Neuronal stem cell (in vitro differentiated cells): ENCODE results near the gene MZT2A.
"Not testable (repeated sequence)": the region's sequence is repeated elsewhere in the genome, so short reads cannot be mapped to it uniquely, and the experiment has no call there.

Source experiments
- DNase-seq: peaks from one replicate; pipeline ENCODE4 v3.0.0-alpha.2; 2013; ENCODE audit warnings: low spot score
- H2AFZ ChIP-seq: one replicate; pipeline ENCODE4 v1.6.1; 2013; ENCODE audit warnings: mild to moderate bottlenecking, low read length, inconsistent platforms
- H2AK5ac ChIP-seq: 2 replicates; pipeline ENCODE4 v1.6.1; 2013; ENCODE audit warnings: low read depth, mild to moderate bottlenecking, inconsistent platforms, low read length, moderate library complexity, mixed read lengths
- H2BK120ac ChIP-seq: 2 replicates; pipeline ENCODE4 v1.6.1; 2013; ENCODE audit warnings: low read depth, mild to moderate bottlenecking, inconsistent platforms, low read length, moderate library complexity, mixed read lengths
- H2BK12ac ChIP-seq: one replicate; pipeline ENCODE4 v1.6.1; 2013; ENCODE audit warnings: low read length, inconsistent platforms
- H2BK15ac ChIP-seq: 2 replicates; pipeline ENCODE4 v1.6.1; 2013; ENCODE audit warnings: mild to moderate bottlenecking, low read length, inconsistent platforms, mixed read lengths
- H2BK5ac ChIP-seq: one replicate; pipeline ENCODE4 v1.6.1; 2013; ENCODE audit warnings: inconsistent platforms, mild to moderate bottlenecking, low read length, moderate library complexity
- H3K14ac ChIP-seq: one replicate; pipeline ENCODE4 v1.6.1; 2013; ENCODE audit warnings: low read length, inconsistent platforms
- H3K18ac ChIP-seq: 2 replicates; pipeline ENCODE4 v1.6.1; 2013; ENCODE audit warnings: low read length, inconsistent platforms
- H3K23ac ChIP-seq: 2 replicates; pipeline ENCODE4 v1.6.1; 2013; ENCODE audit warnings: low read depth, mild to moderate bottlenecking, mixed read lengths, low read length, inconsistent platforms; ENCODE audit not compliant: poor library complexity
- H3K27ac ChIP-seq: replicated peaks from 3 replicates; pipeline ENCODE4 v1.5.1; 2013; ENCODE audit warnings: low read length, inconsistent platforms
- H3K27me3 ChIP-seq, 3 experiments: 2 replicates each; pipeline ENCODE4 v1.6.1; 2013; ENCODE audit warnings: low read length in 3 of 3, mild to moderate bottlenecking in 2 of 3, inconsistent platforms in 1 of 3, low read depth in 1 of 3, mixed read lengths in 1 of 3, moderate library complexity in 1 of 3; ENCODE audit not compliant: control insufficient read depth in 3 of 3, insufficient read depth in 3 of 3
- H3K36me3 ChIP-seq, 2 donors: replicated peaks in 1 of 2; 2 replicates each; pipeline ENCODE4 v1.6.1; 2013; ENCODE audit warnings: low read length in 2 of 2; ENCODE audit not compliant: control insufficient read depth in 2 of 2, insufficient read depth in 2 of 2
- H3K4ac ChIP-seq: 2 replicates; pipeline ENCODE4 v1.6.1; 2013; ENCODE audit warnings: inconsistent platforms, mild to moderate bottlenecking, low read length, moderate library complexity
- H3K4me1 ChIP-seq, 2 donors: 1 replicate in 1 of 2; 2 replicates in 1 of 2; pipeline ENCODE4 v1.6.1; 2013; ENCODE audit warnings: low read length in 2 of 2, low read depth in 1 of 2; ENCODE audit not compliant: control insufficient read depth in 2 of 2, insufficient read depth in 1 of 2
- H3K4me2 ChIP-seq: one replicate; pipeline ENCODE4 v1.6.1; 2013; ENCODE audit warnings: mild to moderate bottlenecking, low read length, inconsistent platforms; ENCODE audit not compliant: insufficient read depth, poor library complexity, severe bottlenecking
- H3K4me3 ChIP-seq, 2 donors: 2 replicates each; pipeline ENCODE4 v1.5.1; 2013; ENCODE audit warnings: low read length in 2 of 2, mild to moderate bottlenecking in 2 of 2, inconsistent platforms in 1 of 2, moderate library complexity in 1 of 2
- H3K79me1 ChIP-seq: one replicate; pipeline ENCODE4 v1.6.1; 2013; ENCODE audit warnings: low read depth, mild to moderate bottlenecking, inconsistent platforms, low read length, moderate library complexity
- H3K9ac ChIP-seq: one replicate; pipeline ENCODE4 v1.6.1; 2013; ENCODE audit warnings: mild to moderate bottlenecking, low read depth, low read length, inconsistent platforms; ENCODE audit not compliant: poor library complexity
- H3K9me3 ChIP-seq, 2 donors: replicated peaks in 1 of 2; 2 replicates each; pipeline versions ENCODE3 to v1.6.1; 2013; ENCODE audit warnings: low read length in 2 of 2, mild to moderate bottlenecking in 2 of 2, inconsistent platforms in 1 of 2, low read depth in 1 of 2, mixed read lengths in 1 of 2, moderate library complexity in 1 of 2; ENCODE audit not compliant: control insufficient read depth in 2 of 2, insufficient read depth in 1 of 2
- H4K8ac ChIP-seq: one replicate; pipeline ENCODE4 v1.6.1; 2013; ENCODE audit warnings: low read depth, mild to moderate bottlenecking, inconsistent platforms, low read length, moderate library complexity
- H4K91ac ChIP-seq: one replicate; pipeline ENCODE4 v1.6.1; 2013; ENCODE audit warnings: low read length, low read depth, mild to moderate bottlenecking, inconsistent platforms; ENCODE audit not compliant: poor library complexity
- WGBS, 2 donors: extraction: QIAGEN DNeasy Blood & Tissue Kit; methylation state at CpG; one replicate each; pipeline ENCODE4 v1.1.7; 2013; ENCODE audit warnings: missing lambda C conversion rate in 2 of 2, mixed read lengths in 1 of 2; ENCODE audit not compliant: insufficient read length in 2 of 2, insufficient replicate concordance in 1 of 2; ENCODE audit errors: extremely low coverage in 2 of 2; 5-methylcytosine and 5-hydroxymethylcytosine counted together

Gene MZT2A

DNA sequence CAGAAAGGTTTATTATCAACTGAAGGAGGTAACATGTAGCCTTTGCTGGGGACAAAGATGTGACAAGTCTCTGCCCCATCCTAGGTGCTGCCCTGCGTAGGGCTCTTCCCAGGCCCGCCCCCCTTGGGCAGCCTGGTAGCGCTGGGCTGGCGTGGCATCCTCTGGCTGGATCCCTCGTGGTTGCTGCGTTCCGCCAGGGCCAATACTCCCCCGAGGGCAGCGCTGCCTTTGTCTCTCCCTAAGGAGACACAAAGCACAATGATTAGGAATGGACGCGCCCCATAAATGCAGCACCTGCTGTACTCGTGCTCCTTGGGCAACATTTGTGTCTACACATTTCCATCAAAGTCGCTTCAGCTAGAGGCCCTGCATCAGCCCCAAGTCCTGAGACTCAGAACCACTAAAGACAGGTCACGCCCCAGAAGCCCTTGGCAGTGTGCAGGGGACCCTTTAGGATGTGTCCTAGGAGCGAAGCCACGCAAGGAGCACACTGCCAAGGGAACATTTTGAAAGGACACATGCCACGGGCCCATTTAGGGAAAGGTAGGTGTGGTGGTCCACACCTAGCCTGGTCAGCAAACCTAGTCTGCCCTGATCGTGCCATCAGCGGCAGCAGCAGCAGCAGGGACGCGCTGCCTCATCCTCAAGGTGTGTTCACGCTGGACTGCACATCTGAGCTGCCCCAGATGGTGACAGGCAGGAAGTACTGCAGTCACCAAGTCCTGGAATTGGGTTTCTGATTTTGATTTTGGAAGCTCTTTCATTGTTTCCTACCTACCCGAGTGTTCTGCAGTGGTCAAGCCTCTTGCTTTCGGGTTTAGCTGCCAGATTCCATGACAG lies 8.0 kb downstream of the MZT2A start:
- peak overlapping the region; percentile 10 for H2BK12ac ChIP-seq
- WGBS, 2 donors = no CpG with 5 or more reads among the region's 24 CpGs
- DNase-seq, H3K4ac ChIP-seq, H2BK5ac ChIP-seq, H3K4me2 ChIP-seq, H3K4me1 ChIP-seq, H3K36me3 ChIP-seq, H4K8ac ChIP-seq, H2AK5ac ChIP-seq, H2BK120ac ChIP-seq, H3K9me3 ChIP-seq, H3K23ac ChIP-seq, H3K27me3 ChIP-seq, H3K79me1 ChIP-seq, H4K91ac ChIP-seq, H2BK15ac ChIP-seq, H3K14ac ChIP-seq, H2AFZ ChIP-seq, H3K4me3 ChIP-seq, H3K27ac ChIP-seq, H3K18ac ChIP-seq: not testable (repeated sequence)
- peak overlapping the region; percentile 70 for H3K9ac ChIP-seq

DNA sequence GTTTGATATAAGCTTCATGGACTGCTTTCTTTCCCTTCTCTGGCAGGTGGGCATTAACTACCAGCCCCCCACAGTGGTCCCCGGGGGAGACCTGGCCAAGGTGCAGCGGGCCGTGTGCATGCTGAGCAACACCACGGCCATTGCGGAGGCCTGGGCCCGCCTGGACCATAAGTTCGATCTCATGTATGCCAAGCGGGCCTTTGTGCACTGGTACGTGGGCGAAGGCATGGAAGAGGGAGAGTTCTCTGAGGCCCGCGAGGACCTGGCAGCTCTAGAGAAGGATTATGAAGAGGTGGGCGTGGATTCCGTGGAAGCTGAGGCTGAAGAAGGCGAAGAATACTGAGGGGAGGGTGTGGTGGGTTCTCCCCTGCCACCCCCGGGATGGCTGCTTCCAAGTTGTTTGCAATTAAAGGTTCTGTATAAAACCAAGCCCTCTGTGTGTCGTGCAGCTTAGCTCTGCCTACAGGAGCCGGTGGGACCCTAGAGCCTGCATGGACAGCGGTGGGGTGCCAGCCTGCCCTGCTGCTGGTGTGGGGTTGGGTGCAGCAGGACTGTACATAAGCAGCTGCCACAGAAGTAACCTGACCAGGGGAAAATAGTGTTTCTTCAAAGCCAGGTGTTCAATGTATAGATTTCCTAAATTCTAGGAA lies 9.6 kb downstream of the MZT2A start:
- not testable (repeated sequence) for H2AK5ac ChIP-seq, H3K4me3 ChIP-seq, H4K8ac ChIP-seq, H2BK120ac ChIP-seq, H3K27ac ChIP-seq, H3K36me3 ChIP-seq, H3K14ac ChIP-seq, H3K9ac ChIP-seq, H3K4me2 ChIP-seq, H3K18ac ChIP-seq, H3K4me1 ChIP-seq, H3K23ac ChIP-seq, H3K27me3 ChIP-seq, H2BK15ac ChIP-seq, H2BK12ac ChIP-seq, H3K9me3 ChIP-seq, DNase-seq, H2BK5ac ChIP-seq, H3K4ac ChIP-seq, H2AFZ ChIP-seq, H3K79me1 ChIP-seq, H4K91ac ChIP-seq
- no CpG with 5 or more reads among the region's 19 CpGs for WGBS, 2 donors

DNA sequence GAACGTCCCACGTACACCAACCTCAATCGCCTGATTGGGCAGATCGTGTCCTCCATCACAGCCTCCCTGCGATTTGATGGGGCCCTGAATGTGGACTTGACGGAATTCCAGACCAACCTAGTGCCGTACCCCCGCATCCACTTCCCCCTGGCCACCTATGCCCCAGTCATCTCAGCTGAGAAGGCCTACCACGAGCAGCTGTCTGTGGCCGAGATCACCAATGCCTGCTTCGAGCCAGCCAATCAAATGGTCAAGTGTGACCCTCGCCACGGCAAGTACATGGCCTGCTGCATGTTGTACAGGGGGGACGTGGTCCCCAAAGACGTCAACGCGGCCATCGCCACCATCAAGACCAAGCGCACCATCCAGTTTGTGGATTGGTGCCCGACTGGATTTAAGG lies 11.8 kb downstream of the MZT2A start:
- not testable (repeated sequence) for H3K4ac ChIP-seq, H2AFZ ChIP-seq, H2AK5ac ChIP-seq, H2BK15ac ChIP-seq, H2BK5ac ChIP-seq, H3K79me1 ChIP-seq, H2BK120ac ChIP-seq, H2BK12ac ChIP-seq, H3K27me3 ChIP-seq, H4K91ac ChIP-seq, H3K23ac ChIP-seq, DNase-seq, H3K18ac ChIP-seq, H3K4me1 ChIP-seq, H3K14ac ChIP-seq, H3K27ac ChIP-seq, H3K9me3 ChIP-seq, H3K36me3 ChIP-seq, H4K8ac ChIP-seq, H3K4me2 ChIP-seq, H3K9ac ChIP-seq, H3K4me3 ChIP-seq
- no CpG with 5 or more reads among the region's 20 CpGs for WGBS, 2 donors

DNA sequence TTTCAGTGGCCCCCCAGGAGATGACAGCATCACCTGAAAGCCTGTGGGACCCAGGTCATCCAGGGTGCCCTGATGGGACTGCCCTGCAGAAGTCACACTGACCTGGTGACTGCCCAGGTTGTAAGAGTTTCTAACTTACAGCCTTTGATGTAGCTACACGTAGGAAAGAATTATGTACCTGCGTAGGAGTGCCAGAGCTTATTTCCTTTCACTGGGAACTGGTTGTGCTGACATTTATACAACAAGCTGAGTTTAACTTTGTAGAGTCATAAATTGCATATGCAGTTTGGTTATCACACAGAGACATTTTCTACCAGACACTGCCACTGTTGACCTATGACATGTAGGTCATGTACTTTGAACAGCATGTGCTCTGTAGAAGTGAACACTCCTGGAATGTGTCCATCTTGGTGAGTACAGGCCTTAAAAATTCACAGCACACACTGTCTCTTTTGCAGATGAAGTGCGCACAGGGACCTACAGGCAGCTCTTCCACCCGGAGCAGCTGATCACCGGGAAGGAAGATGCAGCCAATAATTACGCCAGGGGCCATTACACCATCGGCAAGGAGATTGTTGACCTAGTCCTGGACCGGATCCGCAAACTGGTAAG lies 13.2 kb downstream of the MZT2A start:
- H3K27me3 ChIP-seq, H2BK15ac ChIP-seq, H3K4me3 ChIP-seq, H3K14ac ChIP-seq, H3K4me2 ChIP-seq, H3K9ac ChIP-seq, H2AFZ ChIP-seq, H3K23ac ChIP-seq, H2BK120ac ChIP-seq, H3K4me1 ChIP-seq, H3K36me3 ChIP-seq, H2BK12ac ChIP-seq, H4K91ac ChIP-seq, H3K4ac ChIP-seq, H3K18ac ChIP-seq, H2AK5ac ChIP-seq, H3K79me1 ChIP-seq, H4K8ac ChIP-seq, H3K27ac ChIP-seq, H2BK5ac ChIP-seq, DNase-seq, H3K9me3 ChIP-seq: not testable (repeated sequence)
- no CpG with 5 or more reads among the region's 9 CpGs for WGBS, 2 donors
